Naive B cell (primary cell): Measurements from ENCODE around the gene LDLR. TPM values are rescaled to one million over a fixed set of nuclear protein-coding genes. Genes with fewer than 3 reads are reported as not detected.
"Not testable (repeated sequence)": the region's sequence is repeated elsewhere in the genome, so short reads cannot be mapped to it uniquely, and the experiment has no call there.

Experiments
- ATAC-seq, 2 donors: fragments of 150-1000 bp; cut with Tn5 transposase; 2 replicates each; pipeline ENCODE4 v1.10.0; 2021; ENCODE audit warnings: low read depth in 2 of 2, mild to moderate bottlenecking in 2 of 2, moderate library complexity in 2 of 2
- DNase-seq: peaks from one replicate; pipeline ENCODE4 v3.0.0; 2022
- H3K27ac Mint-ChIP-seq, 6 donors: one replicate each; pipeline ENCODE4 v1.8.0; 2020 to 2022; ENCODE audit warnings: mild to moderate bottlenecking in 6 of 6, mixed read lengths in 6 of 6, moderate library complexity in 5 of 6, inconsistent platforms in 2 of 6
- H3K27me3 Mint-ChIP-seq, 3 donors: one replicate each; pipeline ENCODE4 v1.8.0; 2021 to 2022; ENCODE audit warnings: mixed read lengths in 3 of 3, mild to moderate bottlenecking in 1 of 3
- H3K36me3 Mint-ChIP-seq, 2 donors: one replicate each; pipeline ENCODE4 v1.8.0; 2020 to 2022; ENCODE audit warnings: mixed read lengths in 2 of 2, inconsistent platforms in 1 of 2, mild to moderate bottlenecking in 1 of 2
- H3K4me1 Mint-ChIP-seq, 3 donors: one replicate each; pipeline ENCODE4 v1.8.0; 2020 to 2022; ENCODE audit warnings: mixed read lengths in 3 of 3, inconsistent platforms in 1 of 3, mild to moderate bottlenecking in 1 of 3, moderate library complexity in 1 of 3
- H3K4me3 Mint-ChIP-seq, 8 donors: one replicate each; pipeline ENCODE4 v1.8.0; 2020 to 2022; ENCODE audit warnings: mild to moderate bottlenecking in 8 of 8, mixed read lengths in 8 of 8, moderate library complexity in 8 of 8, inconsistent platforms in 2 of 8
- H3K9me3 Mint-ChIP-seq, 7 donors: one replicate each; pipeline ENCODE4 v1.8.0; 2020 to 2022; ENCODE audit warnings: mixed read lengths in 7 of 7, mild to moderate bottlenecking in 5 of 7, inconsistent platforms in 2 of 7, moderate library complexity in 1 of 7
- polyA plus RNA-seq, 6 donors: library from polyadenylated mRNA; unstranded; fragments of 300-500 nt; fragmentation: Illumina TruSeq; gene quantifications; one replicate each; pipeline ENCODE4 v1.2.3, GENCODE V29; 2021; ENCODE audit warnings: low read depth in 6 of 6

Gene LDLR
- polyA plus RNA-seq, 6 donors from 2014 or later, result 0.35 to 2.6 (median 1.0) TPM

GRCh38 chr19:11138601-11139300, 49.5 kb downstream of the LDLR start:
- DNase-seq (no peak), ATAC-seq (no peak)
- peak overlapping the region in 1 of 8 donors; percentile 15 for H3K4me3 Mint-ChIP-seq
- H3K36me3 Mint-ChIP-seq, result peaks cover 0 to 5% of the 10 kb centered on the region in 2 donors
- H3K9me3 Mint-ChIP-seq, result no peaks in the 10 kb centered on the region
- no peak overlapping the region for H3K27ac Mint-ChIP-seq
- peaks cover 20 to 51% (median 28%) of the 10 kb centered on the region in 3 donors for H3K27me3 Mint-ChIP-seq
- H3K4me1 Mint-ChIP-seq, result peaks cover 13 to 27% (median 26%) of the 10 kb centered on the region in 3 donors

DNA sequence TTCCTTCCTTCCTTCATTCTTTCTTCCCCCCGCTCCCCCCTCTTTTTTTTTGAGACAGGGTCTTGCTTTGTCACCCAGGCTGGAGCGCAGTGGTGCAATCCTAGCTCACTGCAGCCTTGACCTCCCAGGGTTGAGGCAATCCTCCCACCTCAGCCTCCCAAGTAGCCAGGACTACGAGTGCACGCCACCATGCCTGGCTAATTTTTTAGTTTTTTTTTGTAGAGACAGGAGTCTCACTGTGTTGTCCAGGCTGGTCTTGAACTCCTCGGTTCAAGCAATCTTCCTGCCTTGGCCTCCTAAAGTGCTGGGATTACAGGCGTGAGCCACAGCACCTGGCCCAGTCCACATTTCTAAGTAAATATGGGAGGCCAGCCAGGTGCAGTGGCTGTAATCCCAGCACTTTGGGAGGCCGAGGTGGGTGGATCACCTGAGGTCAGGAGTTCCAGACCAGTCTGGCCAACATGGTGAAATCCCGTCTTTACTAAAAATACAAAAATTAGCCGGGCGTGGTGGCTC, 50.8 kb downstream of the LDLR start:
- not testable (repeated sequence) for ATAC-seq, DNase-seq, H3K9me3 Mint-ChIP-seq, H3K27ac Mint-ChIP-seq, H3K36me3 Mint-ChIP-seq
- Mint-ChIP-seq H3K4me3 (peak overlapping the region in 1 of 8 donors; percentile 76), H3K27me3 (peaks cover 20 to 51% (median 28%) of the 10 kb centered on the region in 3 donors), H3K4me1 (peaks cover 13 to 27% (median 26%) of the 10 kb centered on the region in 3 donors)

- peaks cover 0 to 5% of the 10 kb centered on the region in 2 donors for H3K36me3 Mint-ChIP-seq
- ATAC-seq (no peak), DNase-seq (no peak)
- H3K4me3 Mint-ChIP-seq, result no peak overlapping the region
- H3K4me1 Mint-ChIP-seq, result peaks cover 13 to 27% (median 26%) of the 10 kb centered on the region in 3 donors
- H3K27ac Mint-ChIP-seq, result no peak overlapping the region
- H3K9me3 Mint-ChIP-seq, result peaks cover 0 to 2% (median 0%) of the 10 kb centered on the region in 7 donors
- peaks cover 19 to 51% (median 28%) of the 10 kb centered on the region in 3 donors for H3K27me3 Mint-ChIP-seq
Observed at GRCh38 chr19:11140896-11141295, 51.6 kb downstream of the LDLR start.

DNA sequence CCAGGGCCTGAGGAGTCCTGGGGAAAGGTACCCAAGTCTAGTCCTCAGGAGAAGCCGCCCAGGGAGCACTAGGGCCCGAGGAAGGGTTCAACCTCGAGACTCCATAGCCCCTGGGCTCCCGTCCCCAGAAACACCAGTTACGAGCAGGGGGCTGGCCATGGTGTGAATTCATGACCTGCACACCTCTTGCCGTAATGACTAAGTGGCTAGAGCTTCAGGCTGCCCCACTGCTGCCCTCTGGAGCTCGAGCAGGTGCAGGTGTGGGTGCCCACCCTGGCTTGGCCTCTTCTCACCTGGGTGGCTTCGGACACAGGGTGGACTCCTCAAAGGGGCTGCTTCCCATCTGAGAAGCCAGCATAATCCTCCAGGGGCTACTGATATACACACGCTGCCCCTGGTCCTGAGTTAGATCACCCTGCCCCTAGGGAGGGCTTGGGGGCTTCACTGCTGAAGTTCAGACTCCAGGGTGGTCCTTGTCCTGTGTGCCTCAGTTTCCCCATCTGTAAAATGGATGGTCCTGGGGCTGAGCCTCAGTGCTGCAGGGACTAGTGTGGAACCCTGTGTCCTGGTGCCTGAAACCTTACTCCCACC, 52.8 kb downstream of the LDLR start:
- H3K4me3 Mint-ChIP-seq, result no peak overlapping the region

DNA sequence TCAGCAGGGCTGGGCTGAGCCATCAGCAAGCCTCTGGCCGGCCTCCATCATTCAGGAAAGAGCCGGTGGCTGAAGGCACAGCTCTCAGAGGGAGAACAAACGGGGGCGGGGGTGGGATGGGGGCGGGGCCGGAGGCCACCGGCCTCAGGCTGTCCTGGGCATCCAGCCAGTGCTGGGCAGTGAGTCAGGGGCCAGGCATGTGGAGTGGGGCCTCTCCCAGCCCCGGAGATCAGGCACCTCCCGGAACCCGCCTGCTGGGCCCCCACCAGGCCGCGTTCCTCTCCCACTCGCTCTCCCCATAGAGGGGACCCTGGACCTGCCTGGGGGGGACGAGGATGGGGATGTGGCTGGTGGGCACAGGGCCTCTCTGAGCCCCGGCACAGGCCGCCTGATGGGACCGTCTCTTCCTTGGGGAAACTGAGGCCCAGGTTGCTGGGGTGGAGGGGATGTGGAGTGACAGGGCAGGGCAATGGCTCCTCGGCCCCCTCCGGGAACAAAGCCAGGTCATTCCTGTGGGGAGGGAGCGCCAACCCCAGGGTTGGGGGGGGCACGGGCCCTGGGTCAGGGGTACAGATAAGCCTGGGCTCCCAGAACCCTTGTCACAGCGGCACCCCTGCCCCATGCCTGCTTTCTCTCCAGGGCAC, 53.4 kb downstream of the LDLR start:
- peaks cover 13 to 25% (median 21%) of the 10 kb centered on the region in 3 donors for H3K4me1 Mint-ChIP-seq
- H3K27ac Mint-ChIP-seq, result no peak overlapping the region
- H3K4me3 Mint-ChIP-seq, result no peak overlapping the region
- ATAC-seq (no peak), DNase-seq (no peak)
- H3K27me3 Mint-ChIP-seq, result peaks cover 13 to 35% (median 20%) of the 10 kb centered on the region in 3 donors
- peaks cover 0 to 2% (median 0%) of the 10 kb centered on the region in 7 donors for H3K9me3 Mint-ChIP-seq
- peaks cover 0 to 5% of the 10 kb centered on the region in 2 donors for H3K36me3 Mint-ChIP-seq

More for the DNA sequence above, 52.8 kb downstream of the LDLR start:
- Mint-ChIP-seq H3K27ac (peak overlapping the region in 1 of 6 donors; percentile 12), H3K9me3 (peaks cover 0 to 2% (median 0%) of the 10 kb centered on the region in 7 donors), H3K4me1 (peaks cover 13 to 27% (median 26%) of the 10 kb centered on the region in 3 donors), H3K27me3 (peaks cover 16 to 40% (median 22%) of the 10 kb centered on the region in 3 donors), H3K36me3 (peaks cover 0 to 5% of the 10 kb centered on the region in 2 donors)
- no peak for DNase-seq
- ATAC-seq, result no peak

- Mint-ChIP-seq H3K4me1 (peaks cover 0 to 13% (median 5%) of the 10 kb centered on the region in 3 donors), H3K9me3 (peaks cover 0 to 2% (median 0%) of the 10 kb centered on the region in 7 donors), H3K27me3 (peaks cover 0 to 12% (median 0%) of the 10 kb centered on the region in 3 donors), H3K36me3 (no peaks in the 10 kb centered on the region), H3K4me3 (peak overlapping the region in 1 of 8 donors; percentile 29), H3K27ac (peak overlapping the region in 1 of 6 donors; percentile 24)
- ATAC-seq (no peak), DNase-seq (no peak)
Observed at GRCh38 chr19:11145536-11145924, 56.3 kb downstream of the LDLR start.

GRCh38 chr19:11148001-11148400, 58.7 kb downstream of the LDLR start:
- peaks cover 0 to 4% (median 0%) of the 10 kb centered on the region in 3 donors for H3K27me3 Mint-ChIP-seq
- DNase-seq (no peak), ATAC-seq (no peak)
- peaks cover 0 to 2% (median 0%) of the 10 kb centered on the region in 7 donors for H3K9me3 Mint-ChIP-seq
- H3K4me1 Mint-ChIP-seq, result peaks cover 0 to 4% (median 3%) of the 10 kb centered on the region in 3 donors
- H3K4me3 Mint-ChIP-seq, result no peak overlapping the region
- H3K36me3 Mint-ChIP-seq, result no peaks in the 10 kb centered on the region
- H3K27ac Mint-ChIP-seq, result no peak overlapping the region

DNA sequence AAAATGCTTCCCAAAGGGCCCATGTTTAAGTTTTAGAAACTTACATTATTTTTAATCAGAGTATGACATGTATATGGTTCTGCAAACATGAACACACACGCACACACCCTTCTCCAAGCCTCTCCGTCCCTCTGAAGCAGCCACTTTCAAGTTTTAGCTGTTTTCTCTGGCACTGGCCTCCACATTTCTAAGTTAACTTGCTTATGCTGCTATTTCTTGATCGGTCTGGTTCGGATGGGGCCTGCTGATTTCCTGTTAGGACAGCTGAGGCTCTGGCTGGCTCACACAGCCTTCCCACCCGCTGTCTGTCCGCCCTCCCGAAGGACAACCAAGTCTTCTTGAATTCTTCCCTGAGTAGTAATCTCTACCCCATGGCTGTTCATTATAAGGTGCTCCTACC, 61.9 kb downstream of the LDLR start:
- ATAC-seq, result no peak
- DNase-seq, result no peak
- no peak overlapping the region for H3K4me3 Mint-ChIP-seq
- H3K27ac Mint-ChIP-seq, result no peak overlapping the region
- peaks cover 0 to 7% (median 0%) of the 10 kb centered on the region in 3 donors for H3K27me3 Mint-ChIP-seq
- H3K4me1 Mint-ChIP-seq, result peaks cover 9 to 20% (median 15%) of the 10 kb centered on the region in 3 donors
- no peaks in the 10 kb centered on the region for H3K9me3 Mint-ChIP-seq
- no peaks in the 10 kb centered on the region for H3K36me3 Mint-ChIP-seq

DNA sequence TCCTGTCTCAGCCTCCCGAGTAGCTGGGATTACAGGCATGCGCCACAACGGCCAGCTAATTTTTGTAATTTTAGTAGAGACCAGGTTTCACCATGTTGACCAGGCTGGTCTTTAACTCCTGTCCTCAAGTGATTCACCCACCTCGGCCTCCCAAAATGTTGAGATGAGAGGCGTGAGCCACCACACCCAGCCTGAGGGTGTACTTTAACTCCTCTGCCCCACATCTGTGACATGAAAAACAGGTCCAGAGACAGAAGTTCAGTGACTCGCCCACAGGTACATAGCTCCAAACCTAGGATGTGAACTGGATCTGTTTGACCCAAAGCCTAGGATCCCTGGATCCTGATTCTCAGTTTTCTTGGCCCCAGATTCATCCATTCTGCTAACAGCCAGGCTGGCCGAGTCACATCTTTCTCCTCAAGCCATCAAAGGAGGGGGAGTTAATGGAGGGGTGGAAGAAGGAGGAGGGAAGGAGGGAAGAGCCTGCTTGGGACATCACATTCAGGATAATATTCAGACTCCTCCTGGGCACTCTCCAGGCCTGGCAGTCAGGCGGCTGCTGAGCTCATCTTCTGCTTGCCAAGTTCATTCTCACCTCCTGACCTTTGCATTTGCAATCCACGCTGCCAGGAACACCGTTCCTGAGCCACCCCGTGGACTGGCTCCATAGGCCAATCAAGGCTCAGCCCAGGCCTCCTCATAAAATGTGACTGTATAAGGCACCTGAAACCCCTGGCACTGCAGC, 63.2 kb downstream of the LDLR start:
- Mint-ChIP-seq H3K36me3 (no peaks in the 10 kb centered on the region), H3K27ac (peak overlapping the region in 1 of 6 donors; percentile 66), H3K4me1 (peaks cover 9 to 21% (median 17%) of the 10 kb centered on the region in 3 donors), H3K4me3 (no peak overlapping the region), H3K27me3 (peaks cover 0 to 7% (median 0%) of the 10 kb centered on the region in 3 donors), H3K9me3 (no peaks in the 10 kb centered on the region)
- ATAC-seq (no peak), DNase-seq (no peak)

DNA sequence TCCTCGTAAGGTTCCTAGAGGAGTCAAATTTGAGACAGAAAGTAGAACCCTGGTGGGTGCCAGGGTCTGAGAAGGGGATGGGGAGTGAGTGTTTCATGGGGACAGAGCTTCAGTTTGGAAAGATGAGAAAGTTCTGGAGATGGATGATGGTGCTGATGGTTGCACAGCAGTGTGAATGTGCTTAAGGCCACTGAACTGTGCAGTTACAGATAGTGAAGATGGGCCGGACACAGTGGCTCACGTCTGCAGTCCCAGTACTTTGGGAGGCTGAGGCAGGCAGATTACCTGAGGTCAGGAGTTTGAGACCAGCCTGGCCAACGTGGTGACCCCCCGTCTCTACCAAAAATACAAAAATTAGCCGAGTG, 65.4 kb downstream of the LDLR start:
- Mint-ChIP-seq H3K36me3 (no peaks in the 10 kb centered on the region), H3K27ac (peak overlapping the region in 1 of 6 donors; percentile 79), H3K9me3 (no peaks in the 10 kb centered on the region), H3K27me3 (peaks cover 0 to 7% (median 0%) of the 10 kb centered on the region in 3 donors), H3K4me1 (peaks cover 9 to 21% (median 17%) of the 10 kb centered on the region in 3 donors), H3K4me3 (peak overlapping the region; percentile 42 to 90 (median 84))
- no peak for ATAC-seq
- DNase-seq, result no peak

- H3K4me3 Mint-ChIP-seq, result peak within 1 kb of the TSS; percentile 60 to 91 (median 88)
- DNase-seq (peak; percentile 88), ATAC-seq (peak; percentile 96 to 97)
- peak within 1 kb of the TSS in 5 of 6 donors; percentile 11 to 79 (median 54) for H3K27ac Mint-ChIP-seq
- H3K4me1 Mint-ChIP-seq, result peaks cover 9 to 21% (median 17%) of the 10 kb centered on the region in 3 donors
- no peaks in the 10 kb centered on the region for H3K36me3 Mint-ChIP-seq
- peaks cover 0 to 3% (median 0%) of the 10 kb centered on the region in 7 donors for H3K9me3 Mint-ChIP-seq
- H3K27me3 Mint-ChIP-seq, result peaks cover 0 to 7% (median 0%) of the 10 kb centered on the region in 3 donors
Observed at GRCh38 chr19:11155373-11156120, 66.3 kb downstream of the LDLR start, which contains the start of gene SPC24. TSS of gene SPC24 (minus strand) at chr19:11155782. CDS start at chr19:11155776, 6 bp downstream.
